WTC11 (cell line): ENCODE data around the gene CNTN1.

Experiments
- CTCF ChIP-seq: fragments of 200-600 bp; IDR thresholded peaks from 2 replicates; pipeline ENCODE4 v1.8.0; 2022; ENCODE audit warnings: antibody characterized with exemption
- USF2 ChIP-seq: sonication (generic); formaldehyde crosslinking; IDR thresholded peaks from 2 replicates; pipeline ENCODE4 v1.8.1; 2023; ENCODE audit warnings: mild to moderate bottlenecking, missing genetic modification reagents, moderate library complexity

DNA sequence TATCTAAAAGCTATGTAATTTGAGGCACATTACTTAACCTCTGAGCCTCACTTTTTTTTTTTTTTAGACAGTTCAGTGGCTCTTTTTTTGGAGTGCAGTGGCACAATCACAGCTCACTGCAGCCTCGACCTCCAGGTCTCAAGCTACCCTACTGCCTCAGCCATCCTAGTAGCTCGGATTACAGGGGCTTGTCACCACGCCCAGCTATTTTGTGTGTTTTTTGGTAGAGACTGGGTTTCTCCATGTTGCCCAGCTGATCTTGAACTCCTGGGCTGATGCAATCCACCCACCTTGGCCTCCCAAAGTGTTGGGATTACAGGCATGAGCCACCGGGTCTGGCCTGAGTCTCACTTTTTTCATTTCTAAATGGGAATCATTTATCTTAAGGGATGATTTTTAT is 303.9 kb downstream of the CNTN1 start:
- no peak for TF ChIP-seq USF2
- TF ChIP-seq CTCF, result no peak
